HG02970 (cell line): ENCODE measurements around the gene ERCC5.

ENCODE experiments used
- ATAC-seq: cut with Tn5 transposase; IDR thresholded peaks from one replicate; pipeline ENCODE4 v1.9.1; 2021; ENCODE audit warnings: mild to moderate bottlenecking, moderate library complexity, moderate number of reproducible peaks; ENCODE audit not compliant: unreplicated experiment, low FRiP score

Gene ERCC5

GRCh38 chr13:102878481-102878880, 32.6 kb downstream of the ERCC5 start:
- no peak for ATAC-seq

GRCh38 chr13:102879793-102880499, 34.1 kb downstream of the ERCC5 start:
- no peak for ATAC-seq

- no peak for ATAC-seq
Measured at GRCh38 chr13:102881819-102882686, 36.2 kb downstream of the ERCC5 start.

- no peak for ATAC-seq
Measured at GRCh38 chr13:102892503-102892902, 46.7 kb downstream of the ERCC5 start.

GRCh38 chr13:102897371-102898138, 51.7 kb downstream of the ERCC5 start:
- ATAC-seq = no peak

- ATAC-seq = no peak
Measured at GRCh38 chr13:102900193-102900608, 54.4 kb downstream of the ERCC5 start.

GRCh38 chr13:102901056-102901455, 55.2 kb downstream of the ERCC5 start:
- ATAC-seq = no peak

- ATAC-seq = no peak
Measured at GRCh38 chr13:102901615-102902305, 55.9 kb downstream of the ERCC5 start.

GRCh38 chr13:102902789-102903347, 57.0 kb downstream of the ERCC5 start:
- ATAC-seq = no peak

GRCh38 chr13:102903659-102904407, 58.0 kb downstream of the ERCC5 start:
- no peak for ATAC-seq

GRCh38 chr13:102904408-102904862, 58.6 kb downstream of the ERCC5 start:
- ATAC-seq = no peak

- ATAC-seq = no peak
Measured at GRCh38 chr13:102905905-102906771, 60.3 kb downstream of the ERCC5 start.

- ATAC-seq = no peak
Measured at GRCh38 chr13:102907016-102907756, 61.4 kb downstream of the ERCC5 start.

- ATAC-seq = no peak
Measured at GRCh38 chr13:102907886-102908515, 62.2 kb downstream of the ERCC5 start.

- no peak for ATAC-seq
Measured at GRCh38 chr13:102909971-102910370, 64.1 kb downstream of the ERCC5 start.

GRCh38 chr13:102911336-102911735, 65.5 kb downstream of the ERCC5 start:
- no peak for ATAC-seq

- ATAC-seq = no peak
Measured at GRCh38 chr13:102912599-102912998, 66.8 kb downstream of the ERCC5 start.
